Upper lobe of left lung (tissue), 6 donors: ENCODE measurements around the gene CEP104. TPM values are rescaled to one million over a fixed set of nuclear protein-coding genes. Genes with fewer than 3 reads are reported as not detected.
A peak's percentile ranks its signal among the peaks of the same experiment; 100 is the strongest.

Experiments used
- ATAC-seq, 2 donors: fragments of 200-7000 bp; cut with Tn5 transposase; one replicate each; pipeline ENCODE4 v1.9.1; 2022; ENCODE audit warnings: mild to moderate bottlenecking in 2 of 2, moderate library complexity in 2 of 2; ENCODE audit not compliant: low FRiP score in 2 of 2
- DNase-seq, 2 donors: peaks; one replicate each; pipeline ENCODE4 v3.0.0-alpha.2; 2019 to 2020
- H3K27ac ChIP-seq, 4 donors: fragments of 200-600 bp; sonication (generic); one replicate each; pipeline ENCODE4 v1.5.1; 2016 to 2019
- H3K27me3 ChIP-seq, 4 donors: fragments of 200-600 bp; sonication (generic); one replicate each; pipeline ENCODE4 v1.5.1; 2017 to 2019
- H3K36me3 ChIP-seq, 4 donors: fragments of 200-600 bp; sonication (generic); one replicate each; pipeline ENCODE4 v1.5.1; 2016 to 2019
- H3K4me1 ChIP-seq, 4 donors: fragments of 200-600 bp; sonication (generic); one replicate each; pipeline ENCODE4 v1.5.1; 2018 to 2019
- H3K4me3 ChIP-seq, 4 donors: fragments of 200-600 bp; sonication (generic); one replicate each; pipeline ENCODE4 v1.5.1; 2017 to 2019; ENCODE audit warnings: mild to moderate bottlenecking in 2 of 4, moderate library complexity in 1 of 4
- H3K9me3 ChIP-seq, 4 donors: fragments of 200-600 bp; sonication (generic); one replicate each; pipeline ENCODE4 v1.5.1; 2018 to 2019
- CTCF ChIP-seq, 6 experiments: fragments of 450-650 bp in 4 of 6; fragments of 200-600 bp in 2 of 6; sonication (generic) in 2 of 6; IDR thresholded peaks; one replicate each; pipeline ENCODE4 v1.5.1; 2016 to 2019; ENCODE audit warnings: antibody characterized with exemption in 6 of 6
- EP300 ChIP-seq, 4 donors: sonication (generic); formaldehyde crosslinking; IDR thresholded peaks; one replicate each; pipeline ENCODE4 v1.5.1; 2017; ENCODE audit warnings: antibody characterized with exemption in 4 of 4, control low read depth in 2 of 4
- POLR2A ChIP-seq, 4 donors: fragments of 450-650 bp; IDR thresholded peaks; one replicate each; pipeline ENCODE4 v1.5.1; 2016 to 2017; ENCODE audit warnings: antibody characterized with exemption in 4 of 4, mild to moderate bottlenecking in 2 of 4
- POLR2AphosphoS5 ChIP-seq, 2 donors: sonication (generic); formaldehyde crosslinking; IDR thresholded peaks; one replicate each; pipeline ENCODE4 v1.5.1; 2017; ENCODE audit warnings: antibody characterized with exemption in 2 of 2
- WGBS, 2 donors: methylation state at CpG; one replicate each; pipeline ENCODE4 v1.1.5; 2017 to 2018; 5-methylcytosine and 5-hydroxymethylcytosine counted together
- total RNA-seq, 6 donors: library from RNA; depleted of rRNA in 4 of 6; stranded (reverse); fragments of >200 nt in 4 of 6; gene quantifications; one replicate each; pipeline versions ENCODE4 v1.1.0 to v1.2.1, GENCODE V29; 2016 to 2021
- donor health status: DM: no; HTN: no; CAD: no; lungs with moderate emphysema.
- donor health status: DM: no; HTN: yes; CAD: no; lungs with severe emphysema.

CEP104 gene
- total RNA-seq, 6 donors from 2014 or later, result 37.7 to 118 (median 53.6) TPM

- H3K4me1 ChIP-seq, result peaks cover 5 to 30% (median 15%) of the 10 kb centered on the region in 4 donors
- H3K27me3 ChIP-seq, result no peaks in the 10 kb centered on the region
- TF ChIP-seq EP300 (IDR thresholded peaks at IDR 0.05) (no peak), POLR2AphosphoS5 (IDR thresholded peaks at IDR 0.05) (no peak), CTCF (IDR thresholded peaks at IDR 0.05) (no peak), POLR2A (IDR thresholded peaks at IDR 0.05) (no peak)
- H3K9me3 ChIP-seq, result peaks cover 0 to 5% (median 2%) of the 10 kb centered on the region in 4 donors
- peaks cover 7 to 23% (median 8%) of the 10 kb centered on the region in 4 donors for H3K36me3 ChIP-seq
- ATAC-seq, result no peak
- H3K4me3 ChIP-seq, result no peak overlapping the region
- WGBS, 2 donors, result 91 to 92% methylated on average over 11 to 13 of the region's 13 CpGs
- DNase-seq, result no peak
- no peak overlapping the region for H3K27ac ChIP-seq
Observed at GRCh38 chr1:3895279-3895950, 38.4 kb upstream of the CEP104 start.

GRCh38 chr1:3894626-3895278, 37.7 kb upstream of the CEP104 start:
- H3K36me3 ChIP-seq, result peaks cover 12 to 30% (median 14%) of the 10 kb centered on the region in 4 donors
- TF ChIP-seq EP300 (IDR thresholded peaks at IDR 0.05), result no peak
- no peak for TF ChIP-seq POLR2A (IDR thresholded peaks at IDR 0.05)
- TF ChIP-seq POLR2AphosphoS5 (IDR thresholded peaks at IDR 0.05), result no peak
- no peak for TF ChIP-seq CTCF (IDR thresholded peaks at IDR 0.05)
- H3K4me1 ChIP-seq, result peaks cover 5 to 29% (median 15%) of the 10 kb centered on the region in 4 donors
- peak in 1 of 2 donors; percentile 58 for DNase-seq
- no peak overlapping the region for H3K27ac ChIP-seq
- WGBS, 2 donors, result 89 to 94% methylated on average over 12 to 17 of the region's 17 CpGs
- peak in 1 of 2 donors; percentile 36 for ATAC-seq
- no peak overlapping the region for H3K4me3 ChIP-seq
- H3K9me3 ChIP-seq, result peaks cover 0 to 5% (median 2%) of the 10 kb centered on the region in 4 donors
- no peaks in the 10 kb centered on the region for H3K27me3 ChIP-seq

GRCh38 chr1:3893190-3893589, 36.2 kb upstream of the CEP104 start:
- H3K4me1 ChIP-seq, result peaks cover 0 to 17% (median 7%) of the 10 kb centered on the region in 4 donors
- ATAC-seq, result no peak
- no peak overlapping the region for H3K27ac ChIP-seq
- TF ChIP-seq CTCF (IDR thresholded peaks at IDR 0.05) (no peak), EP300 (IDR thresholded peaks at IDR 0.05) (no peak), POLR2AphosphoS5 (IDR thresholded peaks at IDR 0.05) (no peak), POLR2A (IDR thresholded peaks at IDR 0.05) (no peak)
- 73 to 77% methylated on average over 5 of the region's 5 CpGs for WGBS, 2 donors
- no peak for DNase-seq
- no peak overlapping the region for H3K4me3 ChIP-seq
- H3K36me3 ChIP-seq, result peaks cover 12 to 43% (median 28%) of the 10 kb centered on the region in 4 donors
- H3K27me3 ChIP-seq, result no peaks in the 10 kb centered on the region
- H3K9me3 ChIP-seq, result peaks cover 0 to 2% (median under 1%) of the 10 kb centered on the region in 4 donors

- Histone ChIP-seq H3K9me3 (no peaks in the 10 kb centered on the region), H3K27ac (no peak overlapping the region), H3K4me1 (peaks cover 0 to 17% (median 7%) of the 10 kb centered on the region in 4 donors), H3K4me3 (no peak overlapping the region), H3K27me3 (no peaks in the 10 kb centered on the region), H3K36me3 (peaks cover 12 to 48% (median 30%) of the 10 kb centered on the region in 4 donors)
- peak in 1 of 2 donors; percentile 67 for DNase-seq
- no peak for TF ChIP-seq CTCF (IDR thresholded peaks at IDR 0.05)
- no peak for ATAC-seq
- WGBS, 2 donors, result 61 to 62% methylated on average over 10 to 14 of the region's 14 CpGs
Observed at GRCh38 chr1:3892748-3893147, 35.7 kb upstream of the CEP104 start.
